ENCODE results near the gene GAK.
A peak's percentile ranks its signal among the peaks of the same experiment; 100 is the strongest.

GAK gene

DNA sequence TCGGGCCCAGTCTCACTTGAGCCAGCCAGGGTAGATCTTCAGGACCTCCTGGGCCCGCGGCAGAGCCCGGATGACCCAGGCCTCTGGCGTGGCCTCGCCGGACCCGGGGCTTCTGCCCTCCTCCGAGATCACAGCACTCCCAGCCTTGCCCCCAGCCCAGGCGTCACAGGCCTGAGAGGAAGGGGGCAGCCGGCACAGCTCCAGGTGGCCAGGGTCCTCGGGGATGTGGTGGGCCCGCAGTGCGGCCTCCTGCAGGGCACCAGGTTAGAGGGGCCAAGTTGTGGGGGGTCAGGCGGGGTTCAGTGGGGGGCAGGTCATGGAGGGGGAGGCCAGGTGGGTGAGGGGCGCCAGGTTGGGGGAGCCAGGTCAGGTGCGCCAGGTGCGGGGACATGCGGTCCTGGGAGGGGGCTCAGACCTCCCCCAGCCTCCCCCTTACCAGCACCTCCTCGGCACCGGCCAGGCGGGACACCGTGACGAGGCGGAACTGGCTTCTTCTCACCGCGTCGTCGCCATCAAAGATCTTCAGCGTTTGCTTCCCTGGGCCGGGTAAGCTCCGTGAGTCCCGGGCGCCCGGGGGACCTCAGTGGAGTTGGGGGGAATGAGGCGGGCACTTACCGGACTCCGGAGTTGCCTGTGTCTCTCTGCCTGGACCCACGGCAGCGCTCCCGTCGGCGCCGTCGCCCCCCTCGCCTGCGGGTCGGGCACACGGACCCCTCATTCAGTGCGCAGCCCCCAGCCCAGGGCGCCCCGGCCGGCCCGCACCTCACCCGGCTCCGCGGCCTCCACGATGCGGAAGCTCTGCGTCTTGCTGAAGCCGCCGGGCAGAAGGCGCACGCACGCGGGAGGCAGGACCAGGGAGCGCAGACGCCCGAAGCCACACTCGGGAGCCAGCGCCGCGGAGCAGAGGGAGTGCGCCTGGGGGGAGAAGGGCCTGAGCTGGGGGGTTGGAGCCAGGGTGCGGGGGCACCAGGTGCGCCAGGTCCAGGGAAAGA lies 35.3 kb upstream of the GAK start:
- peak overlapping the region; percentile 17 for H3K4me3 ChIP-seq (ENCODE audit: low read depth, low read length)
- TF ChIP-seq CTCF (conservative IDR thresholded peaks at IDR 0.05; ENCODE audit: low read depth, low read length), result no peak
- peak; percentile 36 for DNase-seq (ENCODE audit: low read depth)

DNA sequence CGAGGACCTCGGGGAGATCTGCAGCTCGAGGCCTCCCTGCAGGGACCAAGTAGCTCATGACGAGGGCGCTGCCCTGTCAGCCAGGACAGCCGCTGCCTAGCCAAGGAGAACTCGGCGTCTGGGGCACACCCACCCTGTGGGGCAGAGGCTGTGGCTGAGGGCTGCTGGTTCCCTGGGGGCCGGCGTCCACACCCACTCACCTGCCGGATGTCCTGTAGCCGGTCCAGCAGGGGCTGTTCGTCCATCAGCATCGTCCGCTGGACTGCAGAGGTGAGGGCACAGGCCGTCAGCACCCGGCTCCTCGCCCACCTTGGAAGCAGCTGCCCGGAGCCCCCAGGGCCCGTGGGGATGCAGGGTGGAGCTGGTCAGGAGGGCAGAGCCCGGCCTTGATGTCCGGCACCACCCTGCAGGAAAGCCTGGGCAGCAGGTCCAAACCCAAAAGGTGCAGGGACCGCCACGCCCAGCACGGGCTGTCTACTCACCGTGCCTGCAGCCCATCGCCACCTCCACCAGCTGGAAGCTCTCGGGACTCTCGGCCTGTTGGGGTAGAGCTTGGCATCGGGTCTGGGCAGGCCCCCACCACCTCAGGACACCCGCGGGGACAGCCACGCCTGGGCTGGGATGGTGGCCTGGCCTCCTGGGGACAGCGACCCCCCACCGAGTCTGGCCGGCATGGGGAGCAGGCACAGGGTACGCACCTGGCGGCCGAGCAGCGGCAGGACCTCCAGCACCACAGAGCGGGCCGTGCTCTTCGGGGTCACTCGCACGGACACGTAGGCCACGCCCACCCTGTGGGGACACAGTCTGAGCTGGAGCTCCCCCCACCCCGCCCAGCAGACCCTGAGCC lies 34.4 kb upstream of the GAK start:
- no peak overlapping the region for H3K4me3 ChIP-seq (ENCODE audit: low read depth, low read length)
- no peak for TF ChIP-seq CTCF (conservative IDR thresholded peaks at IDR 0.05; ENCODE audit: low read depth, low read length)
- DNase-seq (ENCODE audit: low read depth), result no peak

DNA sequence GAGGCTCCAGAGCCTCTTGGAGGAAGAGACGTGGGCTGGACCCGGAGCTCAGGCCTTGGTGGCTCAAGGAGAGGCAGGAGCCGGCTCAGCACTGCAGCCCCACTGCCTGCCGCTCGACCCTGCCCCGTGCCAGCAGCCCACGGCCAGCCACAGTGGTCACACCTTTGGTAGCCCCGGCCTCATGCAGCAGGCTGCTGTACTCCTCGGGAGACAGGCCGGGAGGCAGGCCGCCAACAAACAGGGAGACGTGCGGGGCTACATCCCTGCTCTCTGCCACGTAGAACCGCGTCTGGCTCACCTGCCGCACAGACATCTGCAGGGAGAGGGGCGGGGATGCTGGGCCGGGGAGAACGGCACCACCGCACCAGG lies 33.6 kb upstream of the GAK start:
- no peak for TF ChIP-seq CTCF (conservative IDR thresholded peaks at IDR 0.05; ENCODE audit: low read depth, low read length)
- H3K4me3 ChIP-seq (ENCODE audit: low read depth, low read length), result no peak overlapping the region
- no peak for DNase-seq (ENCODE audit: low read depth)

- no peak overlapping the region for H3K4me3 ChIP-seq (ENCODE audit: low read depth, low read length)
- no peak for DNase-seq (ENCODE audit: low read depth)
- TF ChIP-seq CTCF (conservative IDR thresholded peaks at IDR 0.05; ENCODE audit: low read depth, low read length), result no peak
These were observed 33.1 kb upstream of the GAK start for GRCh38 chr4:965048-965765.

DNA sequence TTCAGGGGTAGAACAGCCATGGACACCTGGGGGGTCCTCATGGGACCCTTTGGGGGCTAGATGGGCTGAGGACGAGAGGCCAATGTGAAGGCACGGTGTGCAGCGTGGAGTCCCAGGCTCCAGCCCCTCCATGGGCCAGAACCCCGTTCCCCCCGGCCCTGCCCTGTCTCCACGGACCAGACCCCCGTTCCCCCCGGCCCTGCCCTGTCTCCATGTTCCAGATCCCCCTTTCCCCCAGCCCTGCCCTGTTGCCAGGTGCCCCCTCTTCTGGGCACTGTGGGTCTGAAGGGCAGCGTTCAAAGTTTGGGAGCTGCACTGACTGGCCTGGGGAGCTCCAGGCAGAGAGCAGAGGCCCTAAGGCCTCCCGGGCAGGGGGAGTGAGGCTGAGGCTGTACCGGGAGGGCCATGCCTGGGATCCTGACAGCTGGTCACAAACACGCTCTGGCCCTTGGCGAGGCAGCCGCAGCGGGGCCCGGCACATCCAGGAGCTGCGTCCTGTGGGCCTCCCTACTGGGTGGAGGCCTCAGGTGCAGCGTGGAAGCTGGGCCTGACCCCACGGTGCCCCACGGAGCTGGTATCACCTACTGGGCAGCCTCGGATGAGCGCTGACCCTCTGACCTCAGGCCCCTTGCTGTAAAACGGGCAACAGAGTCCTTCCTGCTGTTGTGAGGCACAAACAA lies 32.4 kb upstream of the GAK start:
- H3K4me3 ChIP-seq (ENCODE audit: low read depth, low read length), result no peak overlapping the region
- TF ChIP-seq CTCF (conservative IDR thresholded peaks at IDR 0.05; ENCODE audit: low read depth, low read length), result no peak
- DNase-seq (ENCODE audit: low read depth), result no peak

Measured in choroid plexus epithelial cell (primary cell).